ENCODE measurements around the gene BRICD5.
A peak's percentile ranks its signal among the peaks of the same experiment; 100 is the strongest.

The BRICD5 gene

GRCh38 chr16:2178321-2179106, 32.1 kb downstream of the BRICD5 start:
- DNase-seq, result peak; percentile 61

GRCh38 chr16:2177561-2177960, 33.1 kb downstream of the BRICD5 start:
- no peak for DNase-seq

GRCh38 chr16:2177101-2177500, 33.6 kb downstream of the BRICD5 start:
- no peak for DNase-seq

- DNase-seq, result no peak
Observed at GRCh38 chr16:2176047-2176446, 34.6 kb downstream of the BRICD5 start.

- no peak for DNase-seq
Observed at GRCh38 chr16:2175454-2175853, 35.2 kb downstream of the BRICD5 start.

- DNase-seq, result no peak
Observed at GRCh38 chr16:2174396-2175131, 36.1 kb downstream of the BRICD5 start.

GRCh38 chr16:2173916-2174315, 36.7 kb downstream of the BRICD5 start:
- DNase-seq, result no peak

- DNase-seq, result no peak
Observed at GRCh38 chr16:2173366-2173765, 37.3 kb downstream of the BRICD5 start.

GRCh38 chr16:2172688-2173335, 37.9 kb downstream of the BRICD5 start:
- DNase-seq, result no peak

GRCh38 chr16:2171601-2172178, 39.0 kb downstream of the BRICD5 start:
- DNase-seq, result no peak

- DNase-seq, result no peak
Observed at GRCh38 chr16:2170587-2171435, 39.9 kb downstream of the BRICD5 start.

GRCh38 chr16:2170080-2170479, 40.6 kb downstream of the BRICD5 start:
- no peak for DNase-seq

GRCh38 chr16:2167068-2167638, 43.5 kb downstream of the BRICD5 start:
- no peak for DNase-seq

GRCh38 chr16:2166263-2167067, 44.2 kb downstream of the BRICD5 start:
- no peak for DNase-seq

- DNase-seq, result no peak
Observed at GRCh38 chr16:2165861-2166260, 44.8 kb downstream of the BRICD5 start.

- DNase-seq, result peak; percentile 31
Observed at GRCh38 chr16:2163211-2163881, 47.3 kb downstream of the BRICD5 start.

GRCh38 chr16:2162676-2163118, 48.0 kb downstream of the BRICD5 start:
- DNase-seq, result no peak

- DNase-seq, result no peak
Observed at GRCh38 chr16:2161911-2162310, 48.8 kb downstream of the BRICD5 start.

- DNase-seq, result no peak
Observed at GRCh38 chr16:2160915-2161551, 49.6 kb downstream of the BRICD5 start.
